Measurements from ENCODE around the gene SRPX. TPM values are rescaled to one million over a fixed set of nuclear protein-coding genes. Genes with fewer than 3 reads are reported as not detected.

Gene SRPX
- 104 and 123 TPM in 2 replicates for total RNA-seq

- peak; percentile 28 for DNase-seq
These were observed at the start of gene SRPX for GRCh38 chrX:38220415-38221390. Gene SRPX (minus strand): TSS chrX:38220871. CDS start chrX:38220792, 79 bp downstream.

GRCh38 chrX:38268011-38268410, 47.3 kb upstream of the SRPX start:
- DNase-seq = no peak

- DNase-seq = peak; percentile 4
These were observed 42.3 kb upstream of the SRPX start for GRCh38 chrX:38262715-38263620.

GRCh38 chrX:38260231-38260630, 39.6 kb upstream of the SRPX start:
- DNase-seq = peak; percentile 52

- DNase-seq = no peak
These were observed 35.3 kb upstream of the SRPX start for GRCh38 chrX:38256019-38256418.

- peak; percentile 11 for DNase-seq
These were observed 29.3 kb upstream of the SRPX start for GRCh38 chrX:38249965-38250364.

GRCh38 chrX:38247051-38247450, 26.4 kb upstream of the SRPX start:
- no peak for DNase-seq

- DNase-seq = no peak
These were observed 19.9 kb upstream of the SRPX start for GRCh38 chrX:38240541-38240940.

GRCh38 chrX:38236901-38237615, 16.4 kb upstream of the SRPX start:
- no peak for DNase-seq

GRCh38 chrX:38233891-38234667, 13.4 kb upstream of the SRPX start:
- peak; percentile 42 for DNase-seq

GRCh38 chrX:38232079-38232686, 11.5 kb upstream of the SRPX start:
- DNase-seq = no peak

- no peak for DNase-seq
These were observed 4.4 kb upstream of the SRPX start for GRCh38 chrX:38225093-38225492.

GRCh38 chrX:38224160-38224559, 3.5 kb upstream of the SRPX start:
- DNase-seq = no peak

GRCh38 chrX:38221391-38221929, 789 bp upstream of the SRPX start:
- DNase-seq = no peak

- DNase-seq = peak; percentile 67
These were observed 652 bp downstream of the SRPX start for GRCh38 chrX:38220024-38220414.

- DNase-seq = no peak
These were observed 4.0 kb downstream of the SRPX start for GRCh38 chrX:38216642-38217041.

GRCh38 chrX:38214551-38215531, 5.8 kb downstream of the SRPX start:
- peak; percentile 56 for DNase-seq

GRCh38 chrX:38214044-38214443, 6.6 kb downstream of the SRPX start:
- DNase-seq = no peak

GRCh38 chrX:38211891-38212635, 8.6 kb downstream of the SRPX start:
- peak; percentile 63 for DNase-seq

All from dermis blood vessel endothelial cell (primary cell).